ENCODE data around the gene MAEL. TPM values are rescaled to one million over a fixed set of nuclear protein-coding genes. Genes with fewer than 3 reads are reported as not detected.

The MAEL gene
- total and polyA plus RNA-seq, 2 donors (not counting 1 experiment from before 2014, with no cell fraction given) = 0.04 TPM; not detected in 1

- no peaks in the 10 kb centered on the region for H3K79me2 ChIP-seq (ENCODE audit: control insufficient read depth, insufficient read depth, low read length)
- ChIA-PET CTCF (no interaction called here), POLR2A (no interaction called here)
- peaks cover 15% of the 10 kb centered on the region for H3K27me3 Mint-ChIP-seq
- no peaks in the 10 kb centered on the region for H3K36me3 ChIP-seq (replicated peaks in 1 of 2; ENCODE audit: control extremely low read depth in 1 of 2, control insufficient read depth in 1 of 2, extremely low read depth in 1 of 2, insufficient read depth in 2 of 2, low read length in 1 of 2)
- no peaks in the 10 kb centered on the region for H4K20me1 ChIP-seq (ENCODE audit: control insufficient read depth, insufficient read depth, low read length, poor library complexity, severe bottlenecking)
- DNase-seq (no peak), ATAC-seq (ENCODE audit: low read depth) (no peak)
- 100% methylated on average over 2 of the region's 2 CpGs for WGBS (ENCODE audit: insufficient coverage)
- no peak overlapping the region for H3K4me3 Mint-ChIP-seq
- H3K27me3 ChIP-seq (replicated peaks in 1 of 4; ENCODE audit: control extremely low read depth in 1 of 4, control insufficient read depth in 3 of 4, insufficient read depth in 4 of 4, low read length in 3 of 4) = no peaks in the 10 kb centered on the region
- TF ChIP-seq CTCF (IDR thresholded peaks at IDR 0.05) = no peak
- no peak for TF ChIP-seq EZH2 (IDR thresholded peaks at IDR 0.05; ENCODE audit: borderline replicate concordance, insufficient read depth, low read depth, low read length, poor library complexity, severe bottlenecking)
- H3K9me3 Mint-ChIP-seq (ENCODE audit: insufficient read depth) = peaks cover 6% of the 10 kb centered on the region
- H3K4me1 Mint-ChIP-seq = no peaks in the 10 kb centered on the region
- H3K4me3 ChIP-seq (ENCODE audit: control extremely low read depth in 1 of 5, extremely low read depth in 1 of 5, insufficient read depth in 1 of 5, low read depth in 2 of 5, low read length in 4 of 5) = no peak overlapping the region
- H2AFZ ChIP-seq (ENCODE audit: insufficient read depth, low read depth, low read length, poor library complexity, severe bottlenecking) = no peak overlapping the region
- H3K9ac ChIP-seq (ENCODE audit: low read length) = no peak overlapping the region
- H3K4me1 ChIP-seq (ENCODE audit: control insufficient read depth in 2 of 2, insufficient read depth in 2 of 2, low read length in 2 of 2) = no peaks in the 10 kb centered on the region
- no peak overlapping the region for H3K4me2 ChIP-seq (replicated peaks; ENCODE audit: low read depth, low read length, poor library complexity, severe bottlenecking)
- no peak overlapping the region for H3K27ac Mint-ChIP-seq
- peaks cover 0 to 3% (median 3%) of the 10 kb centered on the region in 3 donors for H3K9me3 ChIP-seq (ENCODE audit: control extremely low read depth in 1 of 3, control insufficient read depth in 2 of 3, insufficient read depth in 1 of 3, low read length in 2 of 3)
- H3K27ac ChIP-seq (ENCODE audit: low read length in 2 of 2) = no peak overlapping the region
- intact Hi-C loops (cut with micrococcal nuclease) = no loop called here
Observed at GRCh38 chr1:167003711-167004110, 14.6 kb downstream of the MAEL start.

- no peak overlapping the region for H2AFZ ChIP-seq (ENCODE audit: insufficient read depth, low read depth, low read length, poor library complexity, severe bottlenecking)
- H3K4me3 ChIP-seq (ENCODE audit: control extremely low read depth in 1 of 5, extremely low read depth in 1 of 5, insufficient read depth in 1 of 5, low read depth in 2 of 5, low read length in 4 of 5) = no peak overlapping the region
- no peaks in the 10 kb centered on the region for H3K4me1 ChIP-seq (ENCODE audit: control insufficient read depth in 2 of 2, insufficient read depth in 2 of 2, low read length in 2 of 2)
- Mint-ChIP-seq H3K9me3 (ENCODE audit: insufficient read depth) (no peaks in the 10 kb centered on the region), H3K27ac (no peak overlapping the region), H3K4me1 (no peaks in the 10 kb centered on the region), H3K27me3 (peaks cover 29% of the 10 kb centered on the region), H3K4me3 (no peak overlapping the region)
- ChIA-PET POLR2A (no interaction called here), CTCF (no interaction called here)
- no peaks in the 10 kb centered on the region for H3K36me3 ChIP-seq (replicated peaks in 1 of 2; ENCODE audit: control extremely low read depth in 1 of 2, control insufficient read depth in 1 of 2, extremely low read depth in 1 of 2, insufficient read depth in 2 of 2, low read length in 1 of 2)
- H3K9ac ChIP-seq (ENCODE audit: low read length) = no peak overlapping the region
- no peaks in the 10 kb centered on the region for H3K9me3 ChIP-seq (ENCODE audit: control extremely low read depth in 1 of 3, control insufficient read depth in 2 of 3, insufficient read depth in 1 of 3, low read length in 2 of 3)
- no peak for DNase-seq
- no CpG with 5 or more reads among the region's 1 CpG for WGBS (ENCODE audit: insufficient coverage)
- H3K27ac ChIP-seq (ENCODE audit: low read length in 2 of 2) = no peak overlapping the region
- no peak overlapping the region for H3K4me2 ChIP-seq (replicated peaks; ENCODE audit: low read depth, low read length, poor library complexity, severe bottlenecking)
- ATAC-seq (ENCODE audit: low read depth) = no peak
- intact Hi-C loops (cut with micrococcal nuclease) = no loop called here
- H3K79me2 ChIP-seq (ENCODE audit: control insufficient read depth, insufficient read depth, low read length) = no peaks in the 10 kb centered on the region
- peaks cover 0 to 8% (median 2%) of the 10 kb centered on the region in 4 experiments for H3K27me3 ChIP-seq (replicated peaks in 1 of 4; ENCODE audit: control extremely low read depth in 1 of 4, control insufficient read depth in 3 of 4, insufficient read depth in 4 of 4, low read length in 3 of 4)
- H4K20me1 ChIP-seq (ENCODE audit: control insufficient read depth, insufficient read depth, low read length, poor library complexity, severe bottlenecking) = no peaks in the 10 kb centered on the region
- TF ChIP-seq EZH2 (IDR thresholded peaks at IDR 0.05; ENCODE audit: borderline replicate concordance, insufficient read depth, low read depth, low read length, poor library complexity, severe bottlenecking) (no peak), CTCF (IDR thresholded peaks at IDR 0.05) (no peak)
Observed at GRCh38 chr1:167011560-167012191, 22.6 kb downstream of the MAEL start.

Measured in B cell (primary cell).